ENCODE measurements around the gene PCDH9. TPM values are rescaled to one million over a fixed set of nuclear protein-coding genes. Genes with fewer than 3 reads are reported as not detected.

Gene PCDH9
- total and polyA plus RNA-seq, 7 donors = under 0.01 to 15.7 (median 8.7) TPM; not detected in 1

DNA sequence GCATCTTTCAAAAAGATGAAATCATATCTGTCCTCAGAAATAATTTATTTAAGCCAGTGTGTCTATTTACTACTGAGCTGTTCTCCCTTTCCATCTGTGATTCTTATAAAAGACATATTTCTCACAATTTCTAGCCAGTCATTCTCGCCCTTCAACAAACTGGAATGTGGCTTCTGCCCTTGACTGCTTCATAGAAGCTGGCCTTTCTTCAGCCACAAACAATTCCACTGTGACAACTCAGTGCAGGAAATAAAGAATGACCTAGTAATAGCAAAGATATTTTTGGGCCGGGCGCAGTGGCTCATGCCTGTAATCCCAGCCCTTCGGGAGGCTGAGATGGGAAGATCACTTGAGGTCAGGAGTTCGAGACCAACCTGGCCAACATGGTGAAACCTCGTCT, 655.5 kb downstream of the PCDH9 start:
- TF ChIP-seq EP300 (IDR thresholded peaks at IDR 0.05) (no peak), POLR2AphosphoS5 (IDR thresholded peaks at IDR 0.05) (no peak), POLR2A (IDR thresholded peaks at IDR 0.05) (no peak)
- TF ChIP-seq, protein P1, sequence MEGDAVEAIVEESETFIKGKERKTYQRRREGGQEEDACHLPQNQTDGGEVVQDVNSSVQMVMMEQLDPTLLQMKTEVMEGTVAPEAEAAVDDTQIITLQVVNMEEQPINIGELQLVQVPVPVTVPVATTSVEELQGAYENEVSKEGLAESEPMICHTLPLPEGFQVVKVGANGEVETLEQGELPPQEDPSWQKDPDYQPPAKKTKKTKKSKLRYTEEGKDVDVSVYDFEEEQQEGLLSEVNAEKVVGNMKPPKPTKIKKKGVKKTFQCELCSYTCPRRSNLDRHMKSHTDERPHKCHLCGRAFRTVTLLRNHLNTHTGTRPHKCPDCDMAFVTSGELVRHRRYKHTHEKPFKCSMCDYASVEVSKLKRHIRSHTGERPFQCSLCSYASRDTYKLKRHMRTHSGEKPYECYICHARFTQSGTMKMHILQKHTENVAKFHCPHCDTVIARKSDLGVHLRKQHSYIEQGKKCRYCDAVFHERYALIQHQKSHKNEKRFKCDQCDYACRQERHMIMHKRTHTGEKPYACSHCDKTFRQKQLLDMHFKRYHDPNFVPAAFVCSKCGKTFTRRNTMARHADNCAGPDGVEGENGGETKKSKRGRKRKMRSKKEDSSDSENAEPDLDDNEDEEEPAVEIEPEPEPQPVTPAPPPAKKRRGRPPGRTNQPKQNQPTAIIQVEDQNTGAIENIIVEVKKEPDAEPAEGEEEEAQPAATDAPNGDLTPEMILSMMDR (IDR thresholded peaks at IDR 0.05) = no peak
- no peaks in the 10 kb centered on the region for H3K4me1 ChIP-seq
- H3K36me3 ChIP-seq = no peaks in the 10 kb centered on the region
- no peak for DNase-seq
- H3K27ac ChIP-seq = no peak overlapping the region
- 91 to 93% methylated on average over 6 of the region's 6 CpGs for whole genome bisulfite sequencing, 2 donors
- no peak overlapping the region for H3K4me3 ChIP-seq
- intact Hi-C loops (cut with DNase I) = no loop called here
- H3K27me3 ChIP-seq = no peaks in the 10 kb centered on the region
- H3K9me3 ChIP-seq = no peaks in the 10 kb centered on the region

DNA sequence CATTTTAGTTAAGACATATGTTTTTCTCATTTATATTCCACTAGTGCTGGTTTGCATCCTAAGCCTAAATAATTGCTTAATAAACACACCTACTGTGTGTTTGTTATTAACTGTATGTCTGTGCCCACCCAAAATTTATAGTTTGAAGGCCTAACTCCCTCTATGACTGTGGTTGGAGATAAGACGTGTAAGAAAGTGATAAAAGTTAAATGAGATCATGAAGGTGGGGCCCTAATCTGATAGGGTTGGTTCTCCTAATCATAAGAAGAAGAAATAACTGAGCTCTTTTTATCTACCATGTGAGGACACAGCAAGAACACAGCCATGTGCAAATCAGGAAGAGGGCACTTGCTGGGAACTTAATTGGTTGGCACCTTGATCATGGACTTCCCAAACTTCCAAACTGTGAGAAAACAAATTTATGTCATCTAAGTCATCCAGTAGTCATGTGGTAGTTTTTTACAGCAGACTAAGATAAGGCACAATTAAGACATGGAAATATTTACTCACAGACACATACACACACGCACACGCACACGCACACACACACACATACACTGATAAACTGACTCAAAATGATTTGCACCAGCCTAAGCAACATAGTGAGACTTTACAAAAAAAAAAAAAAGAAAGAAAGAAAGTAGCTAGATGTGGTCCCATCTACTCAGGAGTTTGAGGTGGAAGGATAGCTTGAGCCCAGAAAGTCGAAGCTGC, 662.1 kb downstream of the PCDH9 start:
- Histone ChIP-seq H3K9me3 (no peaks in the 10 kb centered on the region), H3K4me3 (no peak overlapping the region), H3K27me3 (no peaks in the 10 kb centered on the region), H3K36me3 (no peaks in the 10 kb centered on the region), H3K27ac (no peak overlapping the region), H3K4me1 (no peaks in the 10 kb centered on the region)
- intact Hi-C loops (cut with DNase I) = no loop called here
- no peak for DNase-seq
- TF ChIP-seq, protein P1 (IDR thresholded peaks at IDR 0.05) = no peak
- no peak for TF ChIP-seq POLR2AphosphoS5 (IDR thresholded peaks at IDR 0.05)
- 61 to 79% methylated on average over 5 of the region's 5 CpGs for WGBS, 2 donors

- no peaks in the 10 kb centered on the region for H3K27me3 ChIP-seq
- no peaks in the 10 kb centered on the region for H3K9me3 ChIP-seq
- no peak for DNase-seq
- no peak for TF ChIP-seq EP300 (IDR thresholded peaks at IDR 0.05)
- TF ChIP-seq POLR2AphosphoS5 (IDR thresholded peaks at IDR 0.05) = no peak
- TF ChIP-seq POLR2A (IDR thresholded peaks at IDR 0.05) = no peak
- TF ChIP-seq, protein P1 (IDR thresholded peaks at IDR 0.05) = no peak
- no peaks in the 10 kb centered on the region for H3K36me3 ChIP-seq
- intact Hi-C loops (cut with DNase I) = no loop called here
- H3K27ac ChIP-seq = no peak overlapping the region
- no peak overlapping the region for H3K4me3 ChIP-seq
- H3K4me1 ChIP-seq = no peaks in the 10 kb centered on the region
These were observed 664.9 kb downstream of the PCDH9 start for GRCh38 chr13:66565279-66565678.

DNA sequence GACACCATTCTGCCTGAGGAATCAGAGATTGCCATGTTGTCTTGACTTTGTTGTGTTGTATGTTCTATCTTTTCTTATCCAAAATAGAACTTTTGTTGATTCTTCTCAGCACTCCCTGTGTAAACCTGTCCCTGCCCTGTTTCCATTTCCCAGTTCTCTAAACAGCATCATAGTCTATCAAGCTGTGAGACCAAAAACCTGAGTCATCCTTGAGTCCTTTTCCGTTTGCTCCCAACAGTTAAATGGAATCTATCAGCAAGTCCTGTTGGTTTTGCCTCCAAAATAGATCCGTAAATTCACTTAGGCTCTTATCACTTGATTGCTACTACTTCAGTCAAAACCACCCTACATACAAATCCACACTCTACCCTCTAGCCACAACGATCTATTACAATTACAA, 667.1 kb downstream of the PCDH9 start:
- H3K4me1 ChIP-seq = no peaks in the 10 kb centered on the region
- H3K36me3 ChIP-seq = no peaks in the 10 kb centered on the region
- no peaks in the 10 kb centered on the region for H3K27me3 ChIP-seq
- no peaks in the 10 kb centered on the region for H3K9me3 ChIP-seq
- no peak for TF ChIP-seq POLR2AphosphoS5 (IDR thresholded peaks at IDR 0.05)
- TF ChIP-seq POLR2A (IDR thresholded peaks at IDR 0.05) = no peak
- TF ChIP-seq, protein P1 (IDR thresholded peaks at IDR 0.05) = no peak
- no peak for TF ChIP-seq EP300 (IDR thresholded peaks at IDR 0.05)
- intact Hi-C loops (cut with DNase I) = no loop called here
- DNase-seq = no peak
- no peak overlapping the region for H3K27ac ChIP-seq
- WGBS, 2 donors = 65 to 88% methylated on average over 3 of the region's 3 CpGs
- no peak overlapping the region for H3K4me3 ChIP-seq

GRCh38 chr13:66562054-66562453, 668.1 kb downstream of the PCDH9 start:
- H3K4me3 ChIP-seq = no peak overlapping the region
- WGBS, 2 donors = 76 to 78% methylated on average over 5 of the region's 5 CpGs
- H3K9me3 ChIP-seq = no peaks in the 10 kb centered on the region
- TF ChIP-seq EP300 (IDR thresholded peaks at IDR 0.05) = no peak
- no peak for TF ChIP-seq POLR2A (IDR thresholded peaks at IDR 0.05)
- TF ChIP-seq, protein P1 (IDR thresholded peaks at IDR 0.05) = no peak
- TF ChIP-seq POLR2AphosphoS5 (IDR thresholded peaks at IDR 0.05) = no peak
- H3K4me1 ChIP-seq = no peaks in the 10 kb centered on the region
- no peak for DNase-seq
- intact Hi-C loops (cut with DNase I) = no loop called here
- no peaks in the 10 kb centered on the region for H3K27me3 ChIP-seq
- H3K27ac ChIP-seq = no peak overlapping the region
- H3K36me3 ChIP-seq = no peaks in the 10 kb centered on the region
